ENCODE measurements around the gene ZNF669. TPM values are rescaled to one million over a fixed set of nuclear protein-coding genes. Genes with fewer than 3 reads are reported as not detected.
"Not testable (repeated sequence)": the region's sequence is repeated elsewhere in the genome, so short reads cannot be mapped to it uniquely, and the experiment has no call there.

Gene ZNF669
- 10 to 100 TPM; 11.7 to 17.1 (median 15.5) TPM for polyA plus RNA-seq (ENCODE audit: insufficient read length in 3 of 3)
- long read RNA-seq, donor 1, partial matches to known transcripts: 0 of 1 reads
- long read RNA-seq, donor 1, other reads (novel, unspliced or antisense): 0 of 1 reads
- long read RNA-seq, donor 2, partial matches to known transcripts: 0 of 2 reads
- long read RNA-seq, donor 2, other reads (novel, unspliced or antisense): 0 of 2 reads
- long read RNA-seq, donor 3, transcript ZNF669-204 (4 exons, 1,718 nt): major isoform, 6 of 8 reads
- long read RNA-seq, donor 3, partial matches to known transcripts: 0 of 8 reads
- long read RNA-seq, donor 3, other reads (novel, unspliced or antisense): 0 of 8 reads
- long read RNA-seq, donor 4, partial matches to known transcripts: 0 of 4 reads
- long read RNA-seq, donor 4, other reads (novel, unspliced or antisense): 0 of 4 reads
- long read RNA-seq, donor 5: 0 reads
- long read RNA-seq, donor 6, partial matches to known transcripts: 0 of 5 reads
- long read RNA-seq, donor 6, other reads (novel, unspliced or antisense): 0 of 5 reads
- long read RNA-seq, donor 7, partial matches to known transcripts: 0 of 4 reads
- long read RNA-seq, donor 7, other reads (novel, unspliced or antisense): 0 of 4 reads
- long read RNA-seq, donor 8, transcript ZNF669-204 (4 exons, 1,718 nt): major isoform, 10 of 11 reads
- long read RNA-seq, donor 8, partial matches to known transcripts: 0 of 11 reads
- long read RNA-seq, donor 8, other reads (novel, unspliced or antisense): 0 of 11 reads
- long read RNA-seq, donor 9, partial matches to known transcripts: 0 of 8 reads
- long read RNA-seq, donor 9, other reads (novel, unspliced or antisense): 0 of 8 reads
- long read RNA-seq, donor 10, partial matches to known transcripts: 0 of 4 reads
- long read RNA-seq, donor 10, other reads (novel, unspliced or antisense): 0 of 4 reads
- long read RNA-seq, donor 11, partial matches to known transcripts: 0 of 3 reads
- long read RNA-seq, donor 11, other reads (novel, unspliced or antisense): 0 of 3 reads
- long read RNA-seq, donor 12, partial matches to known transcripts: 0 of 1 reads
- long read RNA-seq, donor 12, other reads (novel, unspliced or antisense): 0 of 1 reads
- long read RNA-seq, donor 13, transcript ZNF669-204 (4 exons, 1,718 nt): major isoform, 9 of 9 reads
- long read RNA-seq, donor 13, partial matches to known transcripts: 0 of 9 reads
- long read RNA-seq, donor 13, other reads (novel, unspliced or antisense): 0 of 9 reads
- long read RNA-seq, donor 14, partial matches to known transcripts: 0 of 4 reads
- long read RNA-seq, donor 14, other reads (novel, unspliced or antisense): 0 of 4 reads
- long read RNA-seq, donor 15: 0 reads
- long read RNA-seq, donor 16, transcript ZNF669-204 (4 exons, 1,718 nt): major isoform, 9 of 9 reads
- long read RNA-seq, donor 16, partial matches to known transcripts: 0 of 9 reads
- long read RNA-seq, donor 16, other reads (novel, unspliced or antisense): 0 of 9 reads

DNA sequence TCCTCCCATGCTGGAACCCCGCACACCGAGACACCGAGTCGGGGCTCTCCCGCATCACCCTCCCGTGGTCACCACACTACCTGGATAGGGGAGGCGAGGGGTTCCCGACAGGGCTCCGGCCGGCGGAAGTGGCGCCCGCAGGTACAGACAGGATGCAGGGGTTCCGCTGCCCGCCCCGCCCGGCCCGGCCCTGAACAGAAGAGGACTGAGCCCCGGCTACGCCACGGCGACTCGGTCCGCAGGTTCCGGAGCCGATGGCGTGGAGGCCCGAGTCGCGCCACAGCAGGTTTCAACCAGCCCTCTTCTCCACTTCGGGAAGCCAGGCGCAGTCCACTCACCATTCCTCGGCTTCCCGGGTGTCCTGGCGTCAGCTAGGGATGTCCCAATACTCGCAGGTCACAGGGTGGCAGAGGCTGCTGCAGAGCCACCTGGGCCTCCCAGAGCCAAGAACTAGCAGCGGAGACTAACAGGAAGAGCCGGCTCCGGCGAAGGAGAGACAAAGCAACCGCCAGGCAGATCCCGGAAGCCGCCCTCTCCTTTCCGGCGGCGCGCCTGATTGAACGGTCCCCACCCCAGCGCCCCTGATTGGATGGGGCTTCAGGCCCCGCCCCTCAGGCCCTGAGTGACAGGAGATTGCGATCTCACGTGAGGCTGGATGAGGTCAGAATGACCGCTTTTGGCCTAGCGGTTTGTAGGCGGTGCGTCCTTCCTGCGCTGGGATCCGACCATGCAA, at the start of gene ZNF669:
Gene ZNF669 (minus strand): TSS at position 498 of the 733 bp plus-strand sequence. CDS start 157 bp downstream, at position 341.
- peak; percentile 86 to 97 (median 94) for DNase-seq (ENCODE audit: extremely low read depth in 1 of 11, low read depth in 9 of 11, low spot score in 4 of 11)

DNA sequence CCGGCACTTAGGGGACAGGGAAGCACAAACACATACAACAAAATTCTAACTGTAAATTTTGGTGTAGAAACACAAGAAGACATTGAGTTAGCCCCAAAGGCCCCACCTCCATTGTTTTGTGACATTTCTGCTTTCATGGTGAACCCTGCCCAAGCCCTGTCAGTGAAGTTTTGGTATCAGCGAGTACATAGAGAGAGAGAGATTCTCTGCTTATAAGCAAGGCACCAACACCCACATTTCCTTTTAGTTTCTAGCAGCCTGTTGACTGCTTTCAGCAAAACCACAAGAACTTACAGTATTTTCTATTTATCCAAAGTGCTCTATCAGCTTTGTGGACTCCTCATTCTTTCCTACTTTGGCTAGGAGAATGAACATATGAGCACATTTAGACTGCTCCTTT, 43.6 kb upstream of the ZNF669 start:
- no peak for DNase-seq (ENCODE audit: extremely low read depth in 1 of 11, low read depth in 9 of 11, low spot score in 4 of 11)

DNA sequence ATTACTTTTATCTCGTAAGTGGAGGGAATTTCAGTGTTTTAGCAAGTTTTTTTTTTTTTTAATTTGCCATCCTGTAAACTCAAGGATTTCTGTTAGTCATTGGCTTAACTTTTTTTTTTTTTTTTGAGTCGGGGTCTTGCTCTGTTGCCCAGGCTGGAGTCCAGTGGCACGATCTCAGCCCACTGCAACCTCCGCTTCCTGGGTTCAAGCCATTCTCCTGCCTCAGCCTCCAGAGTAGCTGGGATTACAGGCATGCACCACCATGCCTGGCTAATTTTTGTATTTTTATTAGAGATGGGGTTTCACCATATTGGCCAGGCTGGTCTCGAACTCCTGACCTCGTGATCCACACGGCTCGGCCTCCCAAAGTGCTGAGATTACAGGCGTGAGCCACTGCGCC, 43.0 kb upstream of the ZNF669 start:
- DNase-seq (ENCODE audit: extremely low read depth in 1 of 11, low read depth in 9 of 11, low spot score in 4 of 11): not testable (repeated sequence)

- no peak for DNase-seq (ENCODE audit: extremely low read depth in 1 of 11, low read depth in 9 of 11, low spot score in 4 of 11)
Observed at GRCh38 chr1:247146671-247147070, 42.5 kb upstream of the ZNF669 start.

DNA sequence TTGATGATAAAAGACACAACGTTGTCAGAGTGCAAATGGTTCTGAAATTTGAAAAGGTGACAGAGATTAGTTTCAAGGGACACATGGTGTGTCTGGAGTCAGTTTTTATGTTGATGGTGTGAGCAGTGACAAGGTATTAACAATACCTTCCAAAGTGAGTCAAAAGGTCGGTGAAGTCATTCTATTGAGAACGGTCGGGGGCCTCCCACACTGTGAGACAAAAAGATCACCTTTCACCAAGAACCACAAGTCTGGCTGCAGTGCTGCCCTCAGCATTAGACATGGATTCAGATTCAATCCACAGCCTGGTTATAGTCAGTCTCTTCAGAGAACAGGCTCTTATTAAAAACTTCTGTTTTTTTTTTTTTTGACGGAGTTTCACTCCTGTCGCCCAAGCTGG, 41.1 kb upstream of the ZNF669 start:
- DNase-seq (ENCODE audit: extremely low read depth in 1 of 11, low read depth in 9 of 11, low spot score in 4 of 11): no peak

- DNase-seq (ENCODE audit: extremely low read depth in 1 of 11, low read depth in 9 of 11, low spot score in 4 of 11): not testable (repeated sequence)
Observed at GRCh38 chr1:247139557-247139956, 35.4 kb upstream of the ZNF669 start.

DNA sequence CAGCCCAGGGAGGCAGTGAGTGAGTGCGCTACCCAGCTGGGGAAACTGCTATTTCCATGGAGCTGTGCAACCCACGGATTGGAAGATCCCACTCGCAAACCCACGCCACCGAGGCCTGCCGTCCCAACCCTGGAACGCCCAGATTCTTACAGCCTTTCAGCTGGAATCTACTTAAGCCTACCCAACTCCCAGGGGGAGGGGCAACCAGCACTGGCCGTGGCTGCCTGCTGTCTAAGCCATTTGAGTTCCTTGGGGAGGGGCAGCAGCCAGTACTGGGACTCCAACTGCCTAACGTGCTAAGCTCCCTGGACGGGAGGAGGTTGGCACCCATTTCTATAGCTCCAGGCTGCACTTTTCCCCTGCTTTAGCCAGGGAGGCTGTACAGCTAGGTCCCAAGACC, 27.1 kb upstream of the ZNF669 start:
- DNase-seq (ENCODE audit: extremely low read depth in 1 of 11, low read depth in 9 of 11, low spot score in 4 of 11): no peak

- not testable (repeated sequence) for DNase-seq (ENCODE audit: extremely low read depth in 1 of 11, low read depth in 9 of 11, low spot score in 4 of 11)
Observed at GRCh38 chr1:247127519-247128282, 23.5 kb upstream of the ZNF669 start.

GRCh38 chr1:247126601-247127000, 22.4 kb upstream of the ZNF669 start:
- not testable (repeated sequence) for DNase-seq (ENCODE audit: extremely low read depth in 1 of 11, low read depth in 9 of 11, low spot score in 4 of 11)

DNA sequence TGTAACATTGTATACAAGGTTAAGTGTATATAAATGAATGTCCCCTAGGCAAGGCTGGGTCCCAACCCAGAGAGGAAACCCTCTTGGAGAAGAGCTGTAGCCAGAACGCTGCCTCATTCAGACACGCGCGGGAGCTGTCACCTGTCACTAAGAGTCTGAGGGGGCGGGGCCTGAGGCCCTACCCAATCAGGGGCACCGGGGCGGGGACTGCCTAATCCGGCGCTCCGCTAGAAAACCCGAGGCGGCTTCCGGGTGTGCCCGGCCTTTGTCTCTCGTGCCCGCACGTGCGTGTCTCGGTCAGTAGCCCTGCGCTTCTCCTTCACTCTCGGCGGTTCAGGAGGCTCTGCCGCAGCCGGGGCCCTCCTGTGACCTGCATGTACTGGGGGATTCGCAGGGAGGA, 22.0 kb upstream of the ZNF669 start:
- DNase-seq (ENCODE audit: extremely low read depth in 1 of 11, low read depth in 9 of 11, low spot score in 4 of 11): not testable (repeated sequence)

DNA sequence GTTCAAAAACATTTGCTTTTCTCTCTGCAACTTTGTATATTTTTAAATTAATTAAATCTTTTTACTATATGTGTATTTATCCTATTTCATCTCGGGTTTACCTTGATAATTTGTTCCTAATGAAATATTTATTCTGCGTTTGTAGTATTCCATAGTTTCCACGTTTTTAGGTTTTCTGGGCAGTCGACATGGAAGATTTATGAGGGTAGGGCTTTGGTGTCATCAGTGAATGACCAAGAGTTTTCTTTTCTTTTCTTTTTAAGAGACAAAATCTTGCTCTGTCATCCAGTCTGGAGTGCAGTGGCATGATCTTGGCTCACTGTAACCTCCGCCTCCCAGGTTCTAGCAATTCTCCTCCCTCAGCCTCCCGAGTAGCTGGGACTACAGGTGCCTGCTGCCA, 17.2 kb upstream of the ZNF669 start:
- no peak for DNase-seq (ENCODE audit: extremely low read depth in 1 of 11, low read depth in 9 of 11, low spot score in 4 of 11)

DNA sequence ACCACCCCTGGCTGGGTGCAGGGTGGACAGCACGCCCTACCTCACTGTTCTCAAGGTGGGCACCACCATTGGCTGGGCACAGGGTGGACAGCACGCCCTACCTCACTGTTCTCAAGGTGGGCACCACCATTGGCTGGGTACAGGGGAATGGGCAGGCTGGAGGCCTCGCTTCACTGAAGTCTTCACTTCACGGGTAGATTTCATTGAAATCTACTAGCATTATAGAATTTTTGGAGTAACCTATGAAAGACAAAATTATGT, 16.2 kb upstream of the ZNF669 start:
- DNase-seq (ENCODE audit: extremely low read depth in 1 of 11, low read depth in 9 of 11, low spot score in 4 of 11): not testable (repeated sequence)

GRCh38 chr1:247119600-247120407, 15.6 kb upstream of the ZNF669 start:
- no peak for DNase-seq (ENCODE audit: extremely low read depth in 1 of 11, low read depth in 9 of 11, low spot score in 4 of 11)

- no peak for DNase-seq (ENCODE audit: extremely low read depth in 1 of 11, low read depth in 9 of 11, low spot score in 4 of 11)
Observed at GRCh38 chr1:247118946-247119446, 14.8 kb upstream of the ZNF669 start.

DNA sequence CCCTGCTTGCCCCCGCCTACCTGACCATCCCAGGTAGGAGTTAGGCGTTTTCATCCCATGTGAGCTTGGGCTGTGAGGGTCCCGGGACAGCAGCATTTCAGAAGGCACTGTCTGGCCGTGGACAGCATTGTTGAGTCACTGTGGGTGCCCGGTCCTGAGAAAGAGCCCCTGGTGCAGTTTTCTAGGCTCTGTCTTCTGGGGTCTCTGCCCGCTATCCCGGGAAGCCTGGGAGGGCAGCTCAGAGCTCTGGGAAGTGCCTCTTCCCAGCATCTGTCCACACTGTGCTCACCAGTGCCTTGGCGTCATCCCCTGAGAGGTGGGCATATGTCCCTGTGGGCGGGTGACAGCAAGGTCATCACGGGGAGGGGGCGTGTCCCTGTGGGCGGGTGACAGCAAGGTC, 11.4 kb upstream of the ZNF669 start:
- DNase-seq (ENCODE audit: extremely low read depth in 1 of 11, low read depth in 9 of 11, low spot score in 4 of 11): no peak

DNA sequence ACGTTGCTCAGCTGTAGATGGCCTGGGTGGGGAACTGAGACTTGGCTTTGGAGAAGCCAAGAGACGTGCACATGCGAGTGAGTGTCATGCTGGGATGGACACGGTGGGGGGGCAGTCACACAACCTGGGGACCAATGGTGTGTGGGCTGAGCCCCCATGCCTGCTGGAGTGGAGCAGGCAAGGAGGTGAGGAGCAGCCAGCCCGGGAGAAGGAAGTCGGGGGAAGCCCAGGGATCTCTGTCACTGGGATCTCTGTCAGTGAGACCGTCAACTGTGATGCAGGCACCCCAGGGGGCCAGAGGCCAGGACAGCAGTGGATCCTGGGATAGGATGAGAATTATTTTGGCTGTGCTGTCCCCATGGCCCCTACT, 11.0 kb upstream of the ZNF669 start:
- DNase-seq (ENCODE audit: extremely low read depth in 1 of 11, low read depth in 9 of 11, low spot score in 4 of 11): no peak
